GM18909 (cell line): ENCODE measurements around the gene TCERG1L.

Source experiments
- ATAC-seq: cut with Tn5 transposase; IDR thresholded peaks from one replicate; pipeline ENCODE4 v1.9.1; 2021; ENCODE audit warnings: mild to moderate bottlenecking; ENCODE audit not compliant: unreplicated experiment, poor library complexity

TCERG1L gene

DNA sequence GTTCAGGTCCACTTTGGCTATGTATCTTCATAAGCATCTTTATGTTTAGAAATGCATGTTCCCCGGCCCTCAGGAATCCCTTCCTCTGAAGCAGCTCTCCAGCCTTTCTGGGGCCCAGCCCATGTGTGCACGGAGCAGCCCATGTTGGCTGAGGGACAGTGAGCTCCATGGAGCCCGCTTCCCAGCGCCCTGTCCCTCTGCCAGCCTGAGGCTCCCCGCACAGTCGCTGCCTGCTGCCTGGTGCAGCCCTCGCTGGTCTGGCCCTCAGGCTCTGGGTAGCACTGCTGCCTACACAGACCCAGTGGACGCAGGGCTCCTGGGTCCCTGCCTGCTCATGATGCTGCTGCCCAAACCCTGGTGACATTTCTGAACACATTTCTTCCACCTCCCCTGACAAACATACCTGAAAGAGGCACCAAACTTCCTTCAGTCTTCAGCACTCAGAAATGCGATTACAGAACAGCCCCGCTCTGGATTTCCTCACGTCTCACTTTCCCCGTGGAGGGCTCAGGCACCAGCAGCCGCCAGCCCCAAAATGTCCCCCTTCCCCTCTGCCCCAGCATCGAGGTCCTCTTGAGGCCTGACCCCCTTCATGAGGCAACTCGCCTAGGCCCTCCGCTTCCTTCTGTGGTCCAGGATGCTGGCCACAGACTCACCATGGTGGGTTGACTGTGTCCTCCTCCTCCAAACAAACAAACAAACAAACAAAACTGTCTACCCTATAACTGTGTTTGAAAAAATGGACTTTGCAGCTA lies 5.0 kb upstream of the TCERG1L start:
- ATAC-seq, result no peak

DNA sequence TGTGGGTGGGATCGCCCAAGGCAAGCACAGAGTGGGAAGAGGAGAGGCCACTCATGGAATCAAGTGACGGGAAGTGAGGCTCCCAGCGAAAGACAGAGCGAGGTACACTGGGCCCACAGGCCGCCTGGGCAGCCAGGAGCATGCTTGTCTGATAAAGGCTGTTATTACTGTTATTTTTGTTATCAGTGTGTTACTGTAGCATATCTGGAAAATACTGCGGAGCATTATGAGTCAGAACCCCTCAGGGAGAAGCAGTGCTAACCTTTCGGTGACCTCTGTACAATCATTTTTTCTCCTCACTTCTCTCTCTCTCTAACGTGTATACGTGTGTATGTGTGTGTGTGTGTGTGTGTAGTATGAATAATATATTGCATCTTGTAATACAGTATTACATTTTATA lies 3.8 kb upstream of the TCERG1L start:
- no peak for ATAC-seq

DNA sequence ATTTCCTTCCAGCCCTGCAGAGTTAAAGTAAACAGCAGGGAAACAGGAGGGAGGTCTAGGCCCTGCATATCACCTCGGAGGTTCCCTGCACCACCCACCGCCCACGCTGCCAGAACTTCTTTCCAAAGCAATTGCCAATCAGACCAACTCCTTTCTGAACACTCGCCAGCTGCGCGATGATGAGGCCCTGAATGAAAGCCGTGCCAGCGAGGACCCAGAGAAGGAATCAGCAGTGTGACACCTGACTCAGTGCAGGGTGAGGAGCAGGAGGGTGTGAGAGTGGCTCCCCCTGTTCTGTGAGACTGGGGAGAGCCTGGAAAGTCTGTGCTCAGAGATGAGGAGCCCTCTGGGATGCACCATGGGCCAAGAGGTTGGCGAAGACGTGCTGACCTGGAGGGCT lies 3.3 kb upstream of the TCERG1L start:
- no peak for ATAC-seq

DNA sequence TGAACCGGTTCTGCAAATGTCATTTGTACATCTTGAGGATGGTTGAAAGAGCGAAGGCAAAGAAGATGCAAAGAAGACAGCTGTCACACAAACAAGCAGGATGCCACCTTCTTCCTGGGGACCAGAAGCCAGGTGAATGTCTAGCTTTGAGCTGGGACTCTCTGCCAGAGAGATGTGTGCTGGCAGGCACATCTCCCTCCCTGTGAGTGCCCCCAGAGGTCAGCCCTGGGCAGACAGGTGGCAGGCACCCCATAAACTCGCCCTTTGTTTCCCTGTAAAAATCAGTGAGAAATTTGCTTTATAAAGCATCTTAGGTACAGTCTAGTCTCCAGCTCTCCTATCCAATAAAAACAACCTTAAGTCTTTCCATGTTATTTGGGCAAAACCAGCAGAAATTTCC lies 2.6 kb upstream of the TCERG1L start:
- no peak for ATAC-seq

DNA sequence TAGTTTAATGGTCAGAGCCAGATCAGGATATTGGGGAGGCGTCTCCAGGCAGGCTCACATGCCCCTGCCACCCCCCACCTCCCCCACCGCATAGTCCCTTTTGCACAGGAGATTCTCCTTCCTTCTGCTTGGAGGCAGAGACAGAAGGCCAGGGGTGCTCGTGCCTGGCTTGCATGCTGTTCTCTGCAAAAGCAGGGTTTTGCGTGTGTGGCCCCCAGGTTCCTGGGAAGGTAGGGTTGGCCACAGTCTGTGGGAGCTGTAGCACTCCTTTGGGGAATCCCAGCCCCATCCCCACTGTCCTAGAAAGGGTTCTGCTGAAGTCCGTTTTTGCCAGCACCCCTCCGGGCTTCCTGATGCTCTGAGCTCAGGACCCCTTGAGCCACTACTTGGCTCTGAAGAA lies 1.9 kb upstream of the TCERG1L start:
- no peak for ATAC-seq

DNA sequence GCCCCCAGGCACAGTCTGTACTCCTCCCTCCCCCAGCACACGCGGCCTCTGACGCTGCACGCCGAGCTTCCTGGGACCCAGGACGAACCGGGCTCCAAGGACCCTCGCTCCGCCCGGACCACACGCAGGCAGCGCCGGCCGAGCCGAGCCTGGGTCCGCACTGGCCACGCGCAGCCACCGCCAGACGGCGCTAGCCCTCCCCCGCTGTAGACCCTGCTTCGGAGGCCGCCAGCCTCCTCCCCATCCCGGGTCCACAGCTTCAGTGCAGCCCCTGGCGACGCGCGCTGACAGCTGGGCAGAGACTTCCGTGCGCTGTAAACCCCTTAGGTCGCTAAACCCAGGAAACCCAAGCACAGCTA lies 936 bp upstream of the TCERG1L start:
- no peak for ATAC-seq

DNA sequence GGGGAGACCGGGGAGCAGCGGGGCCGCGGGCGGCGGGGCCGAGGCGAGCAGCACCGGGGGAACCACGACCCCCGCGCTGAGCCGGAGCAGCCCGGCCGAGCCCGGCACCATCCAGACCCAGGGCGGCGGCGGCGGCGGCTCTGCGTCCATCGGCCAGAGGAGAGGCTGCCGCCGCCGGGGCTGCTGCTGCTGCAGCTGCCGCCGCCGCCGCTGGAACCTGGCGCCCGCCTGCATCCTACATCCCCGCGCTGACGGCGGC lies 190 bp downstream of the TCERG1L start:
- ATAC-seq, result no peak

DNA sequence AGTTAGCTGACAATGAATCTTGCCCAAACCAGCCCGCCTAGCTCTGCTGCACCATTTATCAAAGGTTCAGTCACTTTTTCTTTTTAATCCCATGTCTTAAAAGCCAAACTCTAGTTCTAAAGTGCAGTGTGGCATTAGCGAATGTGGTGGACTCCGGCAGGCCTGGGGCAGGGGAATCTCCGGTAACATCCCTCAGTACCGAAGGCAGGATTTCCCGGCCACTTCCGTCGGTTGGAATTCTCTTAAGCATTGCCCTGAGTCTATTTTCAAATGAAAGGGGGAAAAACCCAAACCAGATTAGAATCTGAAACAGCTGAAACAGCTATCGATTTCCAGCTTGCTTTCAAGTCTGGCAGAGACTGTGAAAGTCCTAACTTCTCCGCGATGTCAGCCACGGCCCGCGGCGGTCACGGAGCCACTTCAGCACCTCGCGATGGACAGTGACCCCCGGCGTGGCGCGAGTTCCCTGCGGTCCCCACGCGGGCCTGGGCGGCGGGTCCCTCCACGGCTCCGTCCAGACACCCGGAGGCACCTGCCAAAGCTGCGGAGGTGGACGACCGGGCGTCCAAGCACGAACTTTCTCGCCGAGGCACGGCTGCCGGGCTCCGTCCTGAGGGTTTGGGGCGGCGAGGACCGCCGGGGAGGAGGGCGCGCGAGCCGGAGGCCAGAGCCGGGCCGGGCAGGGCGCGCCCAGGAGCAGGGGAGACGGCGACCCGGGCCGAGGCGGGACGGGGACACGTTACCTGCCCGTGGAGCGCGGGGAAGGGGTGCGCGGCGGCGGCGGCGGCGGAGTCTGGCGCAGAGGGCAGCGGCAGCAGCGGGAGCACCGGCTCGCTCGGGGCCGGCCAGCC lies 745 bp downstream of the TCERG1L start:
- ATAC-seq, result no peak

DNA sequence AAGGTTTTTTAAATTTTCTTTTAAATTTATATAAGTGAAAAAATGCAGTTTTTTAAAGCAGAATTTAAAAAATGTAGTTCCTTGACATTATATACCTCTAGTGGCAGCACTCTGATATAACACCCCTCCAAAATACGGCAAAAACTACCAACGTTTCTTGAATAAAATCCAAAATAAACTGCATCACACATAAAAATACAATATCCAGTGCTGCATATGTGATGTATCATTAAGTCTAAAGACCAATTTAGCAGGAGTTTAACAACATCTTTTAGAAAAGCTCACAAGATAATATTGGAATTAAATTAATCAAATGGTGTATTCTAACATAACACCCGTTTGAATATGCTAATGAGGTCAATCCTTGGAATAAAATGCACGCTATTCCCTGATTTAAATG lies 1.4 kb downstream of the TCERG1L start:
- ATAC-seq, result no peak

DNA sequence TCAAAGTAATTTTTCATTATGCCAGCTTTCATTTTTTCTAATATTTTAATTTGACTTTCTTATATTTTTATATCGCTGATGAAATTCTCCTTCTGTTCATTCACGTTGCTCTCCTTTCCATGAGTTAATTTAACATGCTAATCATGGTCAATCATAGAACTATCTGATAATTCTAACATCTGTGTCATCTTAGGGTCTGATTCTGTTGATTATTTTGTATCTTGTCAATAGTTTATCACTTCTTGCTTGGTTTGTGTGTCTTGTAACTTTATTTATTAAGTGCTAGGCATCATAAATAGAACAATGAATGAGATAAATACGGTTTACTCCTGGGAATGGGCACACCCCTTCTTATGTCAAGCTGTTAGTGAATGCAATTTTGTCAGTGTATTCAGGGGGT lies 11.0 kb downstream of the TCERG1L start:
- no peak for ATAC-seq

DNA sequence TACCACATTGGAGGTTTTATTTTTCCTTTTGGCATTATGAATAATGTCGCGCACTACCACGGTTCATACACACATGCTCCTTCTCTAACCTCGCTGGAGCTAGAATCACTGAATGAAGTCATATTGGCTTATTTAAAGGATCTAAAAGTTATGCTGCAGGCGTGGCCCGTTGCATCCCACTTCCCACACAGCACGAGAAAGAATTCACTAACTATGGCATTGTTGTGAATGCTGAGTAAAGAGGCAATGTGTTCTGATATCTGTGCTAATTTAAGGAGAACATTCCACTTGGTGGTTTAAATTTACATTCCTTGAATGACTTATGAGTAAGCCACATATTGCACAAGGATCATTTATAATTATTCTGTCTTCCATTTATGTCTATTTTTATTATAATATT lies 20.7 kb downstream of the TCERG1L start:
- no peak for ATAC-seq

DNA sequence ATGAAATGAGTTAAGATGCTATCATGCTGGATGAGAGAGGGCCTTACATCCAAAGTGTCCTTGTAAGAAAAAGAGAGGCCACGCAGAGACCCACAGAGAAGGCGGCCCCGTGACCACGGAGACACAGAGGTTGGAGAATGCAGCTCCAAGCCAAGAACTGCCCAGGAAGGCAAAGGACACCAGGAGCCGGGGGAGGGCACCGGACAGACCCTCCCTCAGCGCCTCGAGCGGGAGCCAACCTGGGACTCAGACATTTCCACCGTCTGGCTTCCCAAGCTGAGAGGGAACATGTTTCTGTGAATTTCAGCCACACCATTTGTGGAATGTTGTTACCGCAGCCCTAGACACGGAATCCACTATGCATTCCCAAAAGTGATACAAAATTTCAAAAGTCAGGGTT lies 22.9 kb downstream of the TCERG1L start:
- no peak for ATAC-seq

DNA sequence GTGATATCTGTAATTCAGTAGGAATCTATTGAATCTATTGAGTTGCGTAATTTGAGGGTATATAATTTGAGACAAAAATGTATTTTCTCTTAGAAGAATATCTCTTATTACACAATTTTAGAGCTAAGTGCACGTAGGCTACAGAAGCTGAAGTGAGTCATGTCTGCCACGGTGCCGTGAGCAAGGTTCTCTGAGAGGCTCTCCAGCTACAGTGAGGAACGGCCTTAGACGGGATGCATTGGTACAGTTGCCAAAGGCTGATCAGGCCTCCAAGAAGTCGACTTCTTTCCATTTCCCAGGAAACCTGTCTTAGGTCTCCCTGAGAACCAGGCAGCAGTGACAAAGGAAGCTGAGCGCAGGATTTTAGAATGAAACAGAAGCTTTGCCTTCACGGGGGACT lies 28.6 kb downstream of the TCERG1L start:
- no peak for ATAC-seq

DNA sequence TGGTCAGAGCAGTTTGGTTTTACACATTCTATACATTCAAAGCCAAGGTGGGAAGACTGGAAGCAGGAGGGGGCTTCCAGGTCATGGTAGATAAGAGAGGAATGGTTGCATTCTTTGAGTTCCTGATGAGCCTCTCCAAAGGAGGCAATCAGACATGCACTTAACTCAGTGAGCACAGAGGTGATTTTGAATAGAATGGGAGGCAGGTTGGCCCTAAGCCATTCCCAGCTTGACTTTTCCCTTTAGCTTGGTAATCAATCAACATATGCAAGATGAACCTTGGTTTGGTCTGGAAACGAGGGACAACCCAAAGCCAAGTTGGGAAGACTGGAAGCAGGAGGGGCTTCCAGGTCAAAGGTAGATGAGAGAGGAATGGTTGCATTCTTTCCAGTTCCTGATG lies 31.4 kb downstream of the TCERG1L start:
- ATAC-seq, result no peak

DNA sequence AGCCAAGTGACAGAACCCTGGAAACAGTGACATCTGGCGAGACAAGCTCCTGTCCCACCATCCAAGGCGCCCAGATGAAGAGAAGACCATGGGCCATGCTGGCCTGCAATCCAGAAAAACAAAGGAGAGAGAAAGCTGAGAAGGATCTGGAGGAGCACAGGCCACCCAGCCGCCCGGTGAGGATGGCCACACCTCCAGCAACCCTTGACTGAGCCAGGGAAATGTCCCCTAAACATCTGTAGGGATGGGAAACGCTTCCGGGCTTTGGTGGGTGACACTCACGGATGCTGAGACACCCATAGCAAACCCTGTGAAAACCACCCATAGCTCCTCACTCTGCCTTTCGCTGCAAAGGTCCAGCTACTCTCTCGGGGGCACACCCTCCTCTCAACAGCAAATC lies 32.0 kb downstream of the TCERG1L start:
- ATAC-seq, result no peak

DNA sequence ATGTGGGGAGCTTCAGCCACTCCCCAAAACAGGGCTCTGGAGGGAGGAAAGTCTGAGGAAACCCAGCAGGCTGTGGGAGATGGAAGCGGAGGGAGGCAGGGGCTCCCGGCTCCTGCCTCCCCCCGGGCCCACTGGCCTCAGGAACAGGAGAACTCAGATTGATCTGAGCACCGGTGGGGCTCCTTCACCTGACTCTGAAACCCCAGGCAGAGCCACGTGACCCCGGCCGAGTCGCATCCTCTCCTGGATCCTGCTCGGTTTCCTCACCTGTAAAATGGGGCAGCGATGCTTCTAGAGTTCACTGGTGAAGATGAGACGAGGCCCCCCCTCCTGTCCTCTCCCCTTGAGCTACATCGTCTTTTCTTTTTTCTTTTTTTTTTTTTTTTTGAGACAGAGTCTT lies 33.6 kb downstream of the TCERG1L start:
- no peak for ATAC-seq

DNA sequence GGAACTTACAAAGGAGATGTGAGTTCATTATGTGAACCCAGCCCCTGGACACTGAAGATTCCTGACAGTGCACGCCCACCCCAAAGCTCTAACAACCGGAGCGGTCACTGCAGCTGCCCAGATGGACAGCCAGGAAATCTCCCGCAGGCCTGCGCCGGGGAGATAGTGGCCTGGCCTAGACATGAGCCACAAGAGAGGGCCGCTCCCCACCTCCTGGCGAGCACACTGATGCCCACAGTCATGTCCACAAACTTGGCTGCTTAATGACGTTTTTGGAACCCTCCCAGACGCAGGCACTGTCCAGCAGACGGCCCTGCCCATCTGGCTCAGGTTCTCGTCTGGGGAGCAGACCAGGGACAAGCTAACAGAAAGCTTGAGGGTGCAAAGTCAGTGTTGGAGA lies 34.2 kb downstream of the TCERG1L start:
- no peak for ATAC-seq

DNA sequence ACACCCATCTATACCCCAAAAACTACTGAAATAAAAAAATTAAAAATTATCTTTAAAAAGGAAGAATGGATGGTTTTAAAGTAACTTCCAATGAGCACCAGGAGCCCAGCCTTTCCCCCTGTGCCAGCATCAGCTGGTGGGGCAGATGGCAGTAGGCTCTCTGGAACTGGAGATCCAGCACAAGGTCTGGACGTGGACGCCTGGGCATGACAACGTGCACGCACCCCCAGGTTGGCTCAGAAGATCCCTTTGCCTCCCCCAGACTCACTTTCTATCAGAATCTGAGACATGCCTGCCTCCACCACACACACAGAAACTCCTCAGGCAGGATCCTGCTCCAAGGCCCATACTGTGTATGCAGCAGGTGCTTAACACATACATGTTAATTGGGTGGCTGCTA lies 35.8 kb downstream of the TCERG1L start:
- ATAC-seq, result no peak

DNA sequence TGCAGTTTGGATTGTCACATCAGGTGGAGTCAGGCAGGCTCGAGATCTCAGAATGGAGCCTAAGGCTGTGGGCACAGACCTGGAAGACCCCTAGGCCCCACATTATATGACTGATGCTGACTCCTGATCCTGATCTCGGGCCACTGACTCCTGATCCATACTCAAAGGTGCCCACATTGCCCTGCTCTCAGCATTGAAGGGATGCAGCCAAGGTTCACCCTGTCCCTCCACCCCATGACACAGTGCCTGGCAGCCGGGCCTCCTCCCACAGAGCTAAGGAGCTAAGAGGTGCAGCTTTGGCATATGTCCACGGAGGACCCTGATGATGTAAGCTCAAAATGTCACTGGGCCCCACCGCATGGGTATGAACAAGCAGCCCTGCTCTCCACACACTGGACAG lies 36.6 kb downstream of the TCERG1L start:
- no peak for ATAC-seq

DNA sequence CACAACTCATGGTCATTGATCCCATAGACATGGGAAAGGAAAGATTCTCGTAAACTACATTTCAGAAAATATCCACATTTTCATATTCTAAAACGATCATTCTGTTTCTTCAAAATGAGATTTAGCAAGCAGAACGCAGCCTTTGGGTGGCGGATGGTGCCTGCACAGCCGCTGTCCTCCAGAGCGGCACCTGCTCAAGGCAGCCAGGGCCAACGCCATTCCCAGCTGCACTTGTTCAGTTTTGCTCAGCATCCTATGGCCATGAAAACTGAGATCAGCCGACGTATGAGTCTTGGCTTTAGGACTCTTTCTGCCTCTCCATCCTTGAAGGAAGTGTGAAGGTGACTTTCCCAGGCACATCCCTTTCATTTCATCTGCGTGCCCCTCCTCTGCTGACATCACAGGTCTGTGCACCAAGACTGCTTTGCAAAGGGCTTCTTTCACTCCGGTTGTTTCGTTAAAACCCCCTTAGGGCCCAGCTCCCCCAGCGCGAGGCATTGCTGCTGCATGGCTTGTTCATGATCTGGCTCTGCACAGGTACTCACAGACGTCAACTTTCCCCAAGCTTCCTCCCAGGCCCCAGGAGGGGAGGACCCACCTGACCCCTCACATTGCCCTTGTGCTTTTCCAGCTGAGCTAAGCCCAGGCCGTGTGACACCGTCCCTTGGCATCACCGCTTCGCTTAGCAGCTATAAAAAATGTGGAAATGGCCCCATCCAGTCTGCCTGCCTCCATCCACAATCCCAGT lies 37.2 kb downstream of the TCERG1L start:
- no peak for ATAC-seq

DNA sequence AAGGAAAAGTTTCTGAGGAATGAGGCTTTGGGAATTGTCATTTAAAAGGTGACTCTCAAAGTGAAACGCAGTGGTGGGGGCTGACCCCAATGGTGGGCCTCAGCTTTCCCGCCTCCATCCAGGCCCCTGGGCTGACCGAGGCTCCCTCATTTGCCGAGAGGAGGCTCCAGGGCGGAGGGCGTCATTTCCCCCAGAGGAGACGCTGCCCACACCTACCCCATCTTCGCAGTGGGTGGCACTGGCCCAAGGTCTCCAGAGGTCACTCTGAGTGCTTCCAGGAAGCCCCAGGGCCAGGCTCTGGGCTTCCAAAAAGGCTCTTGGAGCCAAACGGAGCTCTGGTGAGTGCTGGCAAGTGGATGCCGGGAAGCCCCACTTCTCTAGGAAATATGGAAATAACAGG lies 38.0 kb downstream of the TCERG1L start:
- ATAC-seq, result no peak
